ENCODE measurements around the gene TAF11L8.
"Not testable (repeated sequence)": the region's sequence is repeated elsewhere in the genome, so short reads cannot be mapped to it uniquely, and the experiment has no call there.

TAF11L8 gene

DNA sequence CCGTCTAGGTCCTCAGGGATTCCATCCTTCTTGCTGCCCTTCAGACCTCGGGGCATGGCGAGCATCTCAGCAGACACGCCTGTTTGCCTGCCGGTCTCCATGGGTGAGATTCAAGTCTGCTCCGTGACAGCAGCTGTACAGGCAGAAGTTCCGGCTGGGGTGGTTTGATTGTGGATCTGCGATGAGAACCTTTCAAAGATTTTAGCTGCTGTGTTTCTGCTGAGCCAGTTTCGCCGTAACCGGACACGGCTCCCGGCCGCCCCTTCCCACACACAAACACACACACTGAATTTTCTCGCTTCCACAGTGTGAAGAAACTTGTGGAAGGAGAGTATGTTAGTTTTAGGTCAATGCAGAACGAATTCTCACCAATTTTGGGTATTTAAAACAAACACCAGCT lies at the start of gene TAF11L8:
Gene TAF11L8, minus strand, starts transcription at position 101 of the 400 bp plus-strand sequence.
- DNase-seq, result not testable (repeated sequence)

DNA sequence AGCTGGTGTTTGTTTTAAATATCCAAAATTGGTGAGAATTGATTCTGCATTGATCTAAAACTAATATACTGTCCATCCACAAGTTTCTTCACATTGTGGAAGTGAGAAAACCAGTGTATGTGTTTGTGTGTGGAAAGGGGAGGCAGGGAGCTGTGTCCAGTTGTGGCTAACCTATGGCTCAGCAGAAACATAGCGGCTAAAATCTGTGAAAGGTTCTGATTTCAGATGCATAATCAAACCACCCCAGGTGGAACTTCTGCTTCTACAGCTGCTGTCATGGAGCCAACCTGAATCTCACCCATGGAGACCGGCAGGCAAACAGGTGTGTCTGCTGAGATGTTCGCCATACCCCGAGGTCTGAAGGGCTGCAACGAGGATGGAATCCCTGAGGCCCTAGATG lies 43.4 kb upstream of the TAF11L8 start, which contains the start of gene TAF11L14:
Gene TAF11L14, plus strand, starts transcription at position 301 of the 400 bp plus-strand sequence.
- DNase-seq, result no peak

- not testable (repeated sequence) for DNase-seq
These were observed 41.0 kb upstream of the TAF11L8 start, which contains the start of gene TAF11L13 for GRCh38 chr5:17631788-17632187. Gene TAF11L13, plus strand, starts transcription at chr5:17632088.

DNA sequence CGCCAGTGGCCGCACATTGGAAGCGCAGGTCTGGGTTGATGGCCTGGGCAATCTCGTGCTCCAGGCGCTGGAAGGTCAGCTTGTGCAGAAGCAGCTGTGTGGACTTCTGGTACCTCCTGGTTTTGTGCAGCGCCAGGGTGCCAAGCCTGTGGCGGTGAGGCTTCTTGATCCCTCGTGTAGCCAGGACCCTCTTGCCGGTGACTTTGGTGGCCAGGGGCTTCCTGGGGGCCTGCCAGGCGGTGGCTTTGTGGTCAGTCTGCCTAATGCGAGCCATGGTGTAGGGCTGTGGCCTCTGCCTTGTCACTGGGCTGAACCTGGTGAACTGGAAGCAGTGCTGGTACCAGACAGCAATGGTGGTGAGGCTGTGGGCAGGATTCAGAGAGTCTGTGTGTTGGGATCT lies 34.9 kb upstream of the TAF11L8 start:
- no peak for DNase-seq

DNA sequence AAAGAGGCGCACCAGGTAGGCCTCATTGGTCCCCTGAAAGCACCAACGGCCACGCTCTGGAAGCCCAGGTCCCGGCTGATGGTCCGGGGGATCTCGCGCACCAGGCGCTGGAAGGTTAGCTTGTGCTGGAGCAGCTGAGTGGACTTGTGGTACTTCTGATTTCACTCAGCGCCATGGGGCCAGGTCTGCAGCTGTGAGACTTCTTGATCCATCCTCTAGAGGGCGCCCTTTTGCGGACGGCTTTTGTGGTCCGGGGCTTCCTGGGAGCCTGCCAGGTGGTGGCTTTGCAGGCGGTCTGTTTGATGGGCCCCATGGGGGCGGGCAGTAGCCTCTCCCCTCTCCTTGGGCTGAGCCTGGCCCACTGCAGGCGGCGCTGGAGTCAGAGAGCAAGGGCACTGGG lies 29.9 kb upstream of the TAF11L8 start:
- no peak for DNase-seq

- DNase-seq, result no peak
These were observed 28.6 kb upstream of the TAF11L8 start for GRCh38 chr5:17619354-17619753.

GRCh38 chr5:17614872-17615605 lies 24.3 kb upstream of the TAF11L8 start:
- DNase-seq, result no peak

- not testable (repeated sequence) for DNase-seq
These were observed 19.3 kb upstream of the TAF11L8 start, which contains the start of gene TAF11L12 for GRCh38 chr5:17610092-17610491. Gene TAF11L12, plus strand, starts transcription at chr5:17610392.

GRCh38 chr5:17607461-17607860 lies 16.7 kb upstream of the TAF11L8 start:
- not testable (repeated sequence) for DNase-seq

- DNase-seq, result no peak
These were observed 14.2 kb upstream of the TAF11L8 start for GRCh38 chr5:17604951-17605350.

DNA sequence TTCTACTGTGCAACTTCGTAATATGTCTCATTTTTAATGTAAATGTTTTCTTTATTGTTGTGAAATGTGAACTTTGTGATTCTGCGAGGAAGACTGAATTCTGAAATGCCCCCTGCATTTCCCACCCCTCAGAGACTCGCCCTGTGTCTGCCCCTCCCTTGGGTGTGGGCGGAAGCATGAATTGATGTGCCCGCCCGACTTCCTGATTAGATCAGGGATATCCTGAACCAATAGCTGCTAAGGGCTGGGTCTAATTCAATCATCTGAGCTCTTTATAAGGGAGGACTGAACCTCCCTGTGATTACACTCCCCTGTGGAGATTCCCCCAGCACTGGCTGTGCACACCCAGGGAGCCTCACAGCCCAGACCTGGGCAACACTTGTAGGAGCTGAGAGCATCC lies 13.1 kb upstream of the TAF11L8 start, which contains the start of gene TAF11L11:
Gene TAF11L11, plus strand, starts transcription at position 304 of the 400 bp plus-strand sequence.
- DNase-seq, result not testable (repeated sequence)

- not testable (repeated sequence) for DNase-seq
These were observed 7.0 kb upstream of the TAF11L8 start, which contains the start of gene TAF11L10 for GRCh38 chr5:17597728-17598127. Gene TAF11L10, minus strand, starts transcription at chr5:17597828.

GRCh38 chr5:17594255-17594654 lies 3.5 kb upstream of the TAF11L8 start, which contains the start of gene TAF11L9:
Gene TAF11L9, minus strand, starts transcription at chr5:17594394.
- not testable (repeated sequence) for DNase-seq

DNA sequence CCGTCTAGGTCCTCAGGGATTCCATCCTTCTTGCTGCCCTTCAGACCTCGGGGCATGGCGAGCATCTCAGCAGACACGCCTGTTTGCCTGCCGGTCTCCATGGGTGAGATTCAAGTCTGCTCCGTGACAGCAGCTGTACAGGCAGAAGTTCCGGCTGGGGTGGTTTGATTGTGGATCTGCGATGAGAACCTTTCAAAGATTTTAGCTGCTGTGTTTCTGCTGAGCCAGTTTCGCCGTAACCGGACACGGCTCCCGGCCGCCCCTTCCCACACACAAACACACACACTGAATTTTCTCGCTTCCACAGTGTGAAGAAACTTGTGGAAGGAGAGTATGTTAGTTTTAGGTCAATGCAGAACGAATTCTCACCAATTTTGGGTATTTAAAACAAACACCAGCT lies 5.1 kb downstream of the TAF11L8 start, which contains the start of gene TAF11L7:
Gene TAF11L7, minus strand, starts transcription at position 101 of the 400 bp plus-strand sequence.
- DNase-seq, result not testable (repeated sequence)

All from midbrain (tissue), 1 donor.